ENCODE data around the gene POU2F2.

Gene POU2F2

DNA sequence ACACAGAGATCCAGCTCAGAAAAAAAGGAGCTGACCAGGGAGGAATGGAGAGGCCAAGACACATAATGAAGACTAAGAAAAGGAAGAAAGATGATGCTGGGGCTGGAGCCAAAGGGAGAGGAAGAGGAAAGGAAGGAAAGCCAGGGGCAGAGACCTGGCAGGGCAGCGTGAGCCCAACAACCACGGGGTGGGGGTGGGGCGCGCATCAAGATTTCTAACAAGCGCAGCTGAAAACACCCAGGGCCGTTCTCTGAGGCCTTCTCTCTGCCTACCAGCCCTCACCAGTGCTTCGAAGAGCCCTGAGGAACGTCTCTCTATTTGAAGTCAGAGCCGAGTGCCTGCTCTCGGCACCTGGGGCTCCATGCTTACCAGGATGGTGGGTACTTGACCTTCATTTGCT, 23.6 kb upstream of the POU2F2 start:
- no peak for FAIRE-seq

DNA sequence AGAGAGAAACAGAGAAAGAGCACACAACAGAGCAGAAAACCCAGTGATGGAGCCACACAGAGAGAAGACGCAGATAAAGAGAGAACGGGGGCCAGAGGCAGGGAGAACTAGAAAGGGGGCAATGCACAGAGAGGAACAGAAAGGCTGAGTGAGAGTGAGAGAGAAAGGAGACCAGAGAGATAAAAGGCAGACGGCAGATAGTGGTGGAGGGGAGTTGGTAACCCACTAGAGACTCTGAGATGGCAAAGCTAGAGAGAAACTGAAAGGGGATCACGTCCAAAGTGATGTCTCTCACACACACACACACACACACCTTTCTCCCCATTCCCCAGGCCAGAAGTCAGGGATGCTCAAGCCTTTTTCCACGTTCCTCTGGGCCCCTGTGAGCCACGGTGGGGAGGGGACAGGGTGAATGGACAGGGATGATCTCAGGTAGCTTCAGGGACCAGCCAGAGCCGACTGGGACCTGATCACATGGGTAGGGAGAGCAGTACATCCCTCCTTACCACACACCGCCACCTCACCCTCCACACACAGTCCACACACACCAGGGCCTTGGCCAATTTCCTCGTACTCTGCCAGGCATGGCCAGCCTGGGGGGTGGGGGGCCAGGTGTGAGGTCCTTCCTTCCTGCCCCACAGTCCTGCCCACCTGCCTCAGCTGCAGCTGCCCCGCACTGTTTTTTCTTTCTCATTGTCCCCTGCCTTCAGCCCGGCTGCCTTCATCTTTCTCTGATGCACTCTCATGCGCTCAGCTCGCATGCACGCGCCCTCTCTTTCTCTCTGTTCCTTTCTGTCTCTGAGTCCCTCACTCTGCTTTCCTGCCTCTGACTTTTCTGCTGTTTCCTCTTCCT, 22.5 kb upstream of the POU2F2 start:
- FAIRE-seq (no peak), DNase-seq (ENCODE audit: insufficient read length, low spot score) (no peak)

More for the DNA sequence above, 23.6 kb upstream of the POU2F2 start:
- DNase-seq (ENCODE audit: insufficient read length, low spot score), result no peak

DNA sequence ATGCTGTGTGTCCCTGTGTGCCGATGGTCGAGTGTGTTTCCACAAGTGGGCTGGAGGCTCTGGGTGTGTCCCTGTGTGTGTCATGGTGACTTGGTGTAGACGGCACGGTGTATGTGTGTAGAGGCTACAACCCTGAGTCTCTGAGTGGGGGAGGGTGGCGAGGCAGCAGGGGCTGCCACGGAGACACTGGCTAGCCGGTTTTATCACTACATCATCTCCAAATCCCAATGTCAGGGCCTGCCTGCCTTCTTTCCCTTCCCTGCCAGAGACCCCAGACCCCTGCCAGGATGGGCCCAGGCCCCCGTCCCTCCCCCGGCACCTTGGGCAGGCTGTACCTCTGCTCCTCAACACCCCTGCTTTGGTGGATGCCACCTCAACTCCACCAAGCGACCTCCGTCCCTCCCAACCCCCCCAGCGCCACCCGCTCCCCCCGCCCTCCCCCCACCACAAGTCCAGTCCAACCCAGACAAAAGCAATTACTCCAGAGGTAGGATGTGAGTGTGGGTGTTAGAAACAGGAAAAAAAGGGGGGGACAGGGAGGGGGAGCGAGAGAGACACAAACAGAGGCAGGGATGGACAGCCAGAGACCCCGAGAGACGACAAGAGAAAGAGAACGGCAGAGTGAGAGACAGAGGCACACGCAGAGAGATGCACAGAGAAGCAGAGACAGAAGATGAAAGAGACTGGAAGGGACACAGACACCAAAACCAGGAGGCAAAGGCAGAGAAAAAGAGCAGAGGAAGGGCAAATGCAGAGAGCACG, 21.6 kb upstream of the POU2F2 start:
- FAIRE-seq, result no peak
- DNase-seq (ENCODE audit: insufficient read length, low spot score), result no peak

DNA sequence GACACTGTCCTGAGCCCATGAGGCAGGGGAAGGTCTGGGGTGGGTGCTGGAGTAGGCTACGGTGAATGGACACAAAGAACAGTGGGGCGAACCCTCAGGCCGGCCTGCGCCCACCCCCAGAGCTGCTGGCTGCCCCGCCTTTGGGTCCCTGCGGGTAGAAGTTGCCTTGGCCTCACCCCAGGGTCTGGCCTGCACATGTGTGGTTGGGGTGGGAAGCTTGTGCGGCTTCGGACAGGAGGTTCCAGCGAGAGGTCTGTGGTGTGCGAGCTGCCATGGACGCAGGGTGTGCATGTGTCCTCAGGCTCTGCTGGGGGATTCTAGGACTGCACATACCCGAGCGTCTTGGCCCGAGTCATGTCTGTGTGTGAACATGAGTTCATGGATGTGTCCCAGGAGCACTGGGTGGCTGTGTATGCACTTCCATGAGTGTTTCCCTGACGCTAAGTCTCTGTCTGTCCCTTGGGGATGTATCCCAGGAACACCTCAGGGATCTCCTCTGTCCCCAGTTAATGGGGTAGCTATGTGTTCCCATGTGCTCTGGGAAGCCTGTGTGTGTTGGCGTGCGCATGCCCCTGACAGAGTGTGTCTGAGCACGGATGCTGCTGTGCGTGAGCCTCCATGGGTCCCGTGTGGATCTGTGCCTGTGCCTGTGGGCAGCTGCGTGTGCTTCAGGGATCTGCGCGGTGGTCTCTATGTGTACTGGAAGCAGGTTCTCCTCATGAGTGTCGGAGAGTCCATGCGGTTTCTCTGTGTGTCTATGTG, 20.8 kb upstream of the POU2F2 start:
- DNase-seq (ENCODE audit: insufficient read length, low spot score), result no peak
- no peak for FAIRE-seq

DNA sequence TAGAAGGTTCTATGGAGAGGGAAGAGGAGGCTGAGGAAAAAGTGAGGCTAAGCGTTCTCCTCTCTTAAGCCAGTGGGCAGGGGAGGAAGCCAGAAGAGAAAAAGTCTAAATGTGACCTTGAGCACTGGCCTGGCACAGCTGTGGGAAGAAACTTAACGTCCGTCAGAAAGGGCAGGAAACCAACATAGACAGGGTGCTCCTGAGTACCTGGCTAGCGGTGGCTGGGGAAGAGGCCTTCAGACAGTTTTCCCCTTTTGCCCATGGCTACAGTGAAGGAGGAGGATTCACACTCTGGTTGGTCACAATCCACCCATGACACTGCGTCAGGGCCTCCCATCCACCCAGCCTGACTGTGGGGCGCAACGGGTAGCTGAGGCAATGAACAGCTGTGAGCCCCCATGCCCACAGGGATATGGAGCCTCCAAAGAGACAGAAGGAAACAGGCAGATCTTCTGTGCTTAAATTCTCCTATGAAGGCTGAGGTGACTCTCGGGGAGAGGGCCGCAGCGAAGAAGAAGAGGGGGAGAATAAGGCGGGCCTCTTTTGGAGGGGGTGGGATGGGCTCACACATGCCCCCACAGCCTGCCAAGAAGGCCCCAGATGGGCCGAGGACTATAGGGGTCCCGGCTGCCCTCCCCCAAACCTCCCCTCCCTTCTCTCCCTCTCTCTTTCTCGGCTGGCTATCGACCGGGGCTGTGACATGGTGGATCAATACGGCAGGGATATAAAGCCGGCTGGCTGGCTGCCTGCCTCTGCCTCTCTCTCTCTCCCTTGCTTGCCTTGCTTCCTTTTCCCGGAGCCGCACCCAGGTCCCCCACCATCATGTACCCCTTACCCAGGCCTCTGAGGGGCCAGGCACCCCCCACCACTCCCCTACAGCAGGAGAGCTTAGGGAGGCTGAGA, 19.8 kb upstream of the POU2F2 start:
- no peak for DNase-seq (ENCODE audit: insufficient read length, low spot score)
- FAIRE-seq, result no peak

DNA sequence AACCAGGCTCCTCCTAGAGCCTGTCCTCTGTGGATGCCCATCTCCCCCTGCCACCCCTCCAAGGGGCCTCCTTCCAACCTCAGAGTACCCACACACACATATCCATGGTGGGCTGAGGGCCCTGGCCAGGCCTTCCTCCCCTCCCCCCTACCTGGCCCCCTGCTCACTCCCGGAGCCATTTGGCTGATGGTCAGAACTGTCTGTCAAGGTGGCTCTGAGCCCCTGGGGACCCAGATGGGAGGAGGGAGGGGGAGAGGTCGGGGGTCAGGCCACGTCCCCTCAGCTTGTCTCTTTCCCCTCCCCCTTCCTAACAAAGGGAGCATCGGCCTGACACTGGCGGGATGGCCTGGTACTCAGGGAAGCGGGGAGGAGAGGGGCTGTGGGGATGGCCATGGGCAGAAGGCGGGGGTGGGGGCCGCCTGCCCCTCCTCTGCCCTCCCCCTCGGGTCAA, 18.7 kb upstream of the POU2F2 start:
- no peak for FAIRE-seq

DNA sequence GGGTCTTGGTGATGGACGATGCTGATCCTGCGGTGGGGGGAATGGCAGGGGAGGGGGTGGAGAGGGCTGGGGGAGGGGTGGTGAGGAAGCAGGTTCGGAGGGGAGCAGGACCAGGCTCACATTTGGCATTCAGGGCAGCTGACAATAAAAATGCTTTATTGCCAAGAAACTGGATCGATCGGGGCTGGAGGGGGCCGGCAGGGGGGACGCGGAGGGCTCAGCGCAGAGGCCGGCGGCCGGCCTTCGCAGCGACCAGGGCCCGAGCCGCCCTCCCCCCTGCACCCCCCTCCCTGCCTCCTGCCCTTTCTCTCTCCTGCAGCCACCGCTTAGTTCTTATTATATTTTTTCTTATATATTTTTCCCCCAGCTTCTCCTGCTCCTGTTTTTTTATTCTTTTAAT, 18.1 kb upstream of the POU2F2 start:
- FAIRE-seq (no peak), DNase-seq (ENCODE audit: insufficient read length, low spot score) (no peak)

More for the DNA sequence above, 18.7 kb upstream of the POU2F2 start:
- DNase-seq (ENCODE audit: insufficient read length, low spot score), result no peak

DNA sequence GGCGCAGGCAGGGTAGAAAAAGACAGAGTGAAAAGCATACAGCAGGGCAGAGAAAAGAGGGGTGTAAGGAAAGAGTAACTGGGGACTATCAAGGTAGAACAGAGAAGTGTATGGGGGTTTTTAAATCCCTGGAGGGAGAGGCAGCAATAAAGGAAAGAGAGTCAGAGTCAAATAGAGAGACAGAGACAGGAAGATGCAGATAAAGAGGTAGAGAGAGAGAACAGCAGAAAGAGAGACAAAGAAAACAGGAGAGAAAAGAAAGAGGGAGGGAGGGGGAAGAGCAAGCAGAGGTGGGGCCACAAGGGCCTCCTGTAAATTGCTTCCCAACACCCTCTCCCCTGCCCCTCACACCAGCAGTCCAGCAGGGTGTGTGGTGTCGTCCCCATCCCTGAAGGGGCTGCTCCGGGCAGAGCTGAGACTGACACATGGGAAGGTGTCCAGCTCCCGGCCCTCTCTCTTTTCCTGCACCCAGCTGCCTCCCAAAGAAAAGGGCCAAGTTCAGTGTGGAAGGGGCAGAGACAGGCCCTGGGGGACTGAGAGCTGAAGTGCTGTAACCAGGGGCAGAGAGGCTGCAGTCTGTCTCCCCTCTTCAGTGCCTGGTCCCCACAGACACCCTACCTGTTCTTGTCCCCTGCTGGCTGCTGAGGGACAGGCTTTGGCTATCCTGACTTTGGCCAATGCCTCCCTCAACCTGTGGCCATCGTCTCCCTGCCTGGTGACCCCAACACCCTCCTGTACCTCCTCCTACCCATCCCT, 17.4 kb upstream of the POU2F2 start:
- FAIRE-seq, result no peak
- no peak for DNase-seq (ENCODE audit: insufficient read length, low spot score)

DNA sequence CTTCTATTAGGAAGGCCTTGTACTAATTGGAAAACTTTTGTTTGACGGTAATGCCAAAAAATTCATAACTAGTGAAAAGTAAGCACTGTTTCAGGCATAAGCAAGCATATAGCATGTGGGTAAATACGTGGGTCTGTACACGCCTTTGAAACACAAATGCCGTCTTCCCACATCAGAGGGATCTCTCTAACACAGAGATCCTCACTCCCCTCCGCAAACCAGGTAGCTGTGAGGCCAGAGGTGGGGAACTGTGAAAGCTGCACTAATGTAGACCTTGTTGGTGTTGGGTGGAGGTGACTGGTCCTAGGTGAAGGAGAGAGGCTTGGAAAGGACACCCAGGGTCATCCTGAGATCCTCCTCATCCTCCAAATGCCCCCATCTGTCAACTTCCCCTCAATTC, 16.0 kb upstream of the POU2F2 start:
- no peak for DNase-seq (ENCODE audit: insufficient read length, low spot score)
- no peak for FAIRE-seq

DNA sequence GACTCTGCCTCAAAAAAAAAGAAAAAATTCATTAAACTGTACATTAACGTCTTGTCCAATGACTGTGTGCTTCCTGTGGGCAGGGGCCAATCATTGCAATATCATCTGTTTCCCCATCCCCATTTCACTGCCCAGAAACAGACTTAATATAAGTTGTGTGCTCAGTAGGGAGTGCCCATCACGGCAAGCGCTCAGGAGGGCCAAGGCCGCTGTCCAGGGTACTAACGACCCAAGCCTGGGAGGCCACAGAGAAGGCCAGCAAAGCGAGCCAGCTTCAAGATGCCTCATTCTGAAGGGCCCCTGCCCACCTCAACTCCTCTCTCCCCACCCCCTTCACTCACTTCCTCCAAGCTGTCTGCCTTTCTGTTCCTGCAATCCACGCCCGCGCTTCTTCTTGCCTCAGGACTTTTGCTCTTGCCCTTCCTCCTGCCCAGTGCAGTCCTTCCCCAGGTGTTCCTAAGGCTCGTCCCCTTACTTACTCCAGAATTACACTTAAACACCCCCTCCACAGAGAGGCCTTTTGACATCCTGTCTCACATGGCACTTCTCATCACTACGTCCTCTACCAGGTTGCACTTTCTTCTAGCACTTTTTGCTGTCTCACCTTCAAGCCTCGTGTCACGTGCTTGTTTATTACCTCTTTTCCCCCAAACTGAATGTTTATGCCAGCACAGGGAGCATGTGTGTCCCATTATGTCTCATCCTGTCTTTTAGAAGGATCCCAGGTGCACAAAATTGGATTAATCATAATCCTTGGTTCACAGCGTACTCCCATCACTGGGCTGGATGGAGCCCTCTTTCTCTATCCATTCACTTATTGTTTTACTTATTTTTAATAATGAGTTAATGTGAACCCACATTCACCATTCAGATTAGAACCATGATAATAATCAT, 11.3 kb upstream of the POU2F2 start:
- FAIRE-seq (no peak), DNase-seq (ENCODE audit: insufficient read length, low spot score) (no peak)

DNA sequence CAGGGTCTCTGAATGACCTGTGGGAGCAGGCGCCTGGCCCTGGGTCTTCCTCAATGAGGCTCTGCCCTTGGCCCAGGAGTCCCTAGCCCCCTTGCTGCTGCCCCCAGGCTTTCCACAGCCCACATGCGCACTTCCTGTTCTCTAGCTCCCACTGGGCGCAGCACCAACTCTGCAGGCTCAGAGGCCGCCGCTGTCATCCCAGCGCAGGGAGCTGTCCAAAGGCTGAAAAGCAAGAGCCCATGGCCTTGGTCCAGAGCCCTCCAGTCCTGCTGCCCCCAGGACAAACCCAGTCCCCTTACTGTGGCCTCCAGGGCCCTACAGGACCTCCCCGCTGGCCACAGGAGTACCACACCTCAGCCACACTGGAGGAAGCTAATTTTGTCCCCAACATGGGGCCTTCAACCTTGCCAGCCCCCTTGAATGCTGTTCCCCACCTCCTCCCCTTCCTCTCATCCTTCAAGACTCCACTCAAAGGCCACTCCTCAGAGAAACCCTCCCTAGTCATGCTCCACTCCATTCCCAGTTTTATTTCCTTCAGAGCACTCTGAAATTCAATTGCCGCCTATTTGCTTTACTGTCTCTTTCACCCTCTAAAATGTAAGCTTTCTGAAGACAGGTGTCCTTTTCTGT, 8.0 kb upstream of the POU2F2 start:
- no peak for FAIRE-seq
- no peak for DNase-seq (ENCODE audit: insufficient read length, low spot score)

DNA sequence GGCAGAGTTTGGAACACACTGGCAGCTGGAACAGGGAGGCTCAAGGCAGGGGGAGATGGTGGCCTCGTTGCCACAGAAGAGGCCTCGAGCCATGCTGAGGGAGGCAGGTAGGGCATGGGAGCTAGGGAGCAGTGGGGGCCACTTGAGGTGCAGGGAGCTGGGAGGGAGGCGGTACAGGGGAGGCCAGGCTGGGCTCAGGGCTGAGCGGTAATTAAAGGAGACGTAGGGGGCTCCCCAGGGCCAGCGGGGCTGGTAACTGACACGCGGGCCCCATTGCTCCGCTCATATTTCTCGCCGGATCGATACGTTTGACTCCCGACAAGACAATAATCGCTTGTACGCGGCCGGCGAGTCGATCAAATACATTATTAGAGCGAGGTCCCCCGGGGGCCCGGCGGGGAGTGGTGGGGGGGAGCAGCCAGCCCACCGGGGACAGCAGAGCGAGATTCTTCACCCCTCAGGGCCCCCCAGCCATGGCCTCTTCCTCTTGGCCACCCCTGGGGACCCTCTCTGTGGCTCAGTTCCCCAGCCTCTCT, 2.4 kb upstream of the POU2F2 start:
- DNase-seq (ENCODE audit: insufficient read length, low spot score) (no peak), FAIRE-seq (no peak)

DNA sequence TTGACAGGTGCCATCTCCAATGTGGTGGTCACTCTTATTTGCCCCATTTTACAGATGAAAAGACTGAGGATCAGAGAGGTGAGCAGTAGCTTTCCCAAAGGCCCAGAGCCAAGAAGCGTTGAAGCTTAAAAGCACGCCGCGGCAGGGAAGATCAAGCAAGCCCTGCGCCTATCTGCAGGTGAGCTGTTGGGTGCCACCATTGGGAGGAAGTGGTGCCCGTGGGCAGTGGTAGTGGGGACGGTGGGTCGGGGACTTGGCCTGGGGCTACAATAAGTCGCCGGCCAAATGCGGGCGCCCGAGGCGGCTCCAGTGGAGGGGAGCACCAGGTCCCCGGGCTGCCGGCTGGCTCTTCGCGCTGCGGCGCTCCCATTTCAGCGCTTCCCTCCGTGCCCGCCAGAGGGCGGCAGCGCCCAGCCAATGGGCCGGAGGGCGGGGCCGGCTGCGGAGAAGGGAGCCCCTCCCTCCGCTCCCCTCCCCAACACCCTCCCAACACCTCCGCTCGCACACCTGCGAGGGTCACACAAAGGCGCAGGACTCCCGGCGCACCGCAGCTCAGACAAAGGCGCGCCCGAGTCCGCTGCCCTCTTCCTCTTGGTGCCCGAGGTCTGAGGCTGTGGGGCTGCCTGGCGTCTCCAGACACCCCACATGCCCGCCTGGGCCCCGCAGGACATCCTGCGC, 744 bp upstream of the POU2F2 start:
- no peak for DNase-seq (ENCODE audit: insufficient read length, low spot score)
- no peak for FAIRE-seq

DNA sequence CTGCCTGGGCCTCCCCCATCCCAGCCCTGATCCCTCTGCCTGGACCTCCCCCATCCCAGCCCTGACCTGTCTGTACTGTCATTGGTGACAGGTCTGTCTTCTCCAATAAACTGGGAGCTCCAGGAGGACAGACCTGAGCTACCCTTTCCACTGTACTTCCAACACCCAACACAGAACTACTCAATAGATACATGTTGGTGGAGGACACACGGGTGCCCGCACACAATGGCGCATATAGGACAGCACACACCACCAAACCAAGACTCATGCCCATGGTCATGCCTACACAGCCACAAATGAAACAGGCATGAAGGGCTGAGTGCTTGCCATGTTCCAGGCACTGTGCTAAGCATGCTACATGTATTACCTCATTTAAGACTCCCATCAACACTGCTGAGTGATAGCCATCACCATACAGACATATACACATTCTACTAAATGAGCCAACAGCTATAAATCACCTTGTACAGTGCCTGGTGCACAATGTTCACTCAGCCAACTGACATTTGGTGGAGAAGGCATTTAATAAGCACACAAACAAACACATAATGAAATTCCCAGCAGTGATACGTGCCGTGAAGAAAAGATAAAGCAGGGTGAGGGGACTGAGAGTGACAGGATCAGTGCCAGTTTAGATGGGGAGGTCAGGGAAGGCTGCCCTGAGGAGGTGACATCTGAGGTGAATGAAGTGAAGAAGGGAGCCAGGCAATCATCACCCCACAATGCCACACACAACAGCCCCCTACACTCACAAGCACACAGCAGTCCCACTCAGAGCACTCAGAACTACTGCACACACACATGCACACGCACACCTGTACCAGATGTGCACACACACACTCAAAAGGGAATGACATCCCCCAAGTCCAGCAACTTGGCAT, 857 bp downstream of the POU2F2 start:
- no peak for DNase-seq (ENCODE audit: insufficient read length, low spot score)
- FAIRE-seq, result peak; percentile 73

DNA sequence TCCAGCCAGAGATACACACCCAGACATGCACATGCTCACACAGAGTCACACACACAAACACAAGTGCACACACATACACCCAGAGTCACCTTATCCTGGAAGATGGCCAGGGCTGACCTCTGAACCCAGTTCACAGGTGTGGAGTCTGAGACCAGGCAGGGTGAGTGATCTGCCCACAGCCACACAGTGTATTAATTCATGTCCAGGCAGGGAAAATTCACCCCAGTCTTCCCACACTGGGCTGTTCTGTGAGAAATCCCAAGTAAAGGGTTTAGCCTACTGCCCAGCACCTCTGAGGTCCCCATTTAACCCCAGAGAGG, 2.0 kb downstream of the POU2F2 start:
- DNase-seq (ENCODE audit: insufficient read length, low spot score), result no peak
- no peak for FAIRE-seq

All from GM19239 (cell line).